NCI-H187 (cell line): ENCODE results near the gene TXNDC2.

ENCODE experiments used
- DNase-seq, 2 experiments: peaks; one replicate each; lab custom pipeline; 2025; lab: John Stamatoyannopoulos, UW

TXNDC2 gene

GRCh38 chr18:9913526-9914333, 28.0 kb downstream of the TXNDC2 start, which contains the start of gene VAPA:
Gene VAPA (plus strand): TSS chr18:9914016. CDS start chr18:9914257, 241 bp downstream.
- peak; percentile 88 to 98 for DNase-seq

- DNase-seq, result no peak
These were observed 28.5 kb downstream of the TXNDC2 start for GRCh38 chr18:9914334-9914583.

DNA sequence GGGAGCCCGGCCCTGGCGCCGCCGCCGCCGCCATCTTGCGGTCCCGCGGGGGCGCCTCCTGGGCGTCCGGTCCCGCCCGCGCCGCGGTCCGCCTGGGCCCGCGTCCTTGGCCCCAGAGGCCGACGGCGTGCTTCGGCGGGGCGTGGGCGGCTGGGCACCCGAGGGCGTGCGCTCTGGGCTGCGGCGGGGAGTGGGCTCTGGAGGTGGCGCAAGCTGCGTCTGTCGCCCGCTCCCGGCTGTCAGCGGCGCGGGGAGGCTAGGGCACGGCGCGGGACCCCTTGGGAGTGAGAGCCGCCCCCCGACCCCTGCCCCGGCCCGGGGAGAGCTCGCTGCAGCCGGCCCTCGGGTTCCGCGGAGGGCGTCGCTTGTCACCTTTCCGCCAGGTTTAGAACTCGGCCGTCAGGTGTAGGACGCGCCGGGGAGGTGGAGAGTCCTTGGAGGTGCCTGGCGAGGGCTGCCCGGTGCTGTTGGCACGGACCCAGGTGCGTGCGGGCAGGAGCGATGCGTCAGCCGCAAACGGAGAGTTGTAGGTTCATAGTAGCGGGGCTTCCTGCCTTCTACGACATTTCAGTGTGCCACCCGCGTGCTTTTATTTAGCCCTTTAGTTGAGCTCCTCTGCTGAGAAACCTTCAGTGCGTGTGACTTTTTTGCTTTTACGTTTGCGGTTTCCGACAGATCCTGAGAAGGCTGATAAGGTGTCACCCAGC, 29.0 kb downstream of the TXNDC2 start:
- no peak for DNase-seq

- DNase-seq, result no peak
These were observed 29.7 kb downstream of the TXNDC2 start for GRCh38 chr18:9915291-9916076.

DNA sequence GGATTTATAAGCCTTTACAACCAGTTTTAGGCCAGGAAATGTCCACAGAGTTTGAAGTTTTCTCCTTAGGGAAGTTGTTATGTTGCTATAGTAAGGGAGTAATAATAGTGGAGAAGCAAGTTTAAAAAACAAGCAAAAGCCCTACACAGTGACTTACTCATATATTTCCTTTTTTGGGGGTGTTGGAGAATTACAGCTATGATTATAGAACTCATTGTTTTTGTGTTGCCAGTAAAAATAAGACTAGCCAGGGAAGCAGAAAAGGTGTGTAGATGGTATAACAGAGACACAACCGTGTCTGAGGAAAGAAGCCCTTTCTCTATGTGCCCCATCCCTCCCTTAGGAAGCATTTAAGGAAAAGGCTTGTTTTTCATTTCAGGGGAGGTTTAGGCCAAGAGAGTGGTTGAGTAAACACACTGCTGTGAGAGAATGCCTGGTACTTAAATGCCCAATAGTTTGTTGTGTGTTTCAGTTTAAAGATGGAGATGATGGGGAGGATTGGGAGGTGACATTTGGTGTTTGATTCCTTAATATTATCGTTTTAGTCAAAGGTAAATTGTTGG, 30.4 kb downstream of the TXNDC2 start:
- DNase-seq, result no peak

DNA sequence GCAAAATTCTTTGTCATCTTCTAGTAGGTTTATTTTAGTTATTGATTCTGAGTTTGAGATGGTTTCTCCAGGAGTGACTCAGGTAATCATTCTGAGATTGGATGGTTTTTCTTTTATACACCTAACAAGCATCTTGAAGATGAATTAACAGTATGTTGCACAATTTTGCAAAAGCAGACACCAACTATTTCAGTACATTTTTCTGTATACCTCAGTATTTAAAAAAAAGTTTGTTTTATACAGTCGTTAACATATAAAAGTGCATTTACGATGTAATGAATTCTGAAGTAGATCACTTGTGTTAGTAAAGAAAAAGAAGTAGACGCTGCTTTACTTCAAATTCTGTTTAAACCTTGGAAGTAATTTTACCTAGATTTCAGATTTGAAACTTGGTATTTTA, 31.0 kb downstream of the TXNDC2 start:
- no peak for DNase-seq

- DNase-seq, result no peak
These were observed 32.4 kb downstream of the TXNDC2 start for GRCh38 chr18:9918016-9918680.

GRCh38 chr18:9919564-9920232, 33.9 kb downstream of the TXNDC2 start:
- no peak for DNase-seq

- DNase-seq, result no peak
These were observed 37.0 kb downstream of the TXNDC2 start for GRCh38 chr18:9922592-9923311.

- DNase-seq, result no peak
These were observed 38.7 kb downstream of the TXNDC2 start for GRCh38 chr18:9924371-9924943.

DNA sequence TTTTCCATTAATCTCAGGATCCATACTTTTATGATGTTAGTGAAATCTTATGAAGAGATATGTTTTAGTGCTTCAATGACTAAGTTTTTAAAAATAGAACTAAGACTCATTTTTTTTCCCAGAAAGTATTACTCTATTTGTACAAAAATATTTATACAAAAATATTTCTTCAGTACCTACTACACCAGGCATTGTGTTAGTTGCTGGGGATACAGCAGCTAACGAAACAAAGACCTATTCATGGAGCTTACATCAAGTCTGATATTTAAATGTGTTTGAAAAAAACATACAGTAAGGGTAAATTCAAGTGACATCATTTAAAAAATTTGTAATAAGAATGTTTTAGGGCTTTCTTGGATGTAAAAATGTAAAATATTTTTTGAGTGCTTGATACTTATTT, 39.6 kb downstream of the TXNDC2 start:
- DNase-seq, result no peak

DNA sequence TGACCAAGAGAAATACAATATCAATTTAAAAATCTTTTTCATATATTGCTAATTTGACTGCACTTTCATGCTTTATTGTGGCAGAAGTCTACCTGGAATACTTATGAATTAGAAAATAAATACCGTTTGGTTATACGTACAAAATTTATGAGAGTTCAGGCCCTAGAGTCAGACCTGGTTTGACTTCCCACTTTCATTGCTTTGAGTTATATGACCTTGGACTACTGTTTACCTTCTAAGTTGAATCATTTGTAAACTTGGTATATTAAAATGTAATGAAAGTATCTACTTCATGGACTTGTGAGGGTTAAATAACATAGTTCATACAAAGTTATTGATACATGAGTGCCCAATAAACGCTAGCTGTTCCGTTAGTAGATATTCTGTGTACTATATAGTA, 40.0 kb downstream of the TXNDC2 start:
- DNase-seq, result no peak

GRCh38 chr18:9926223-9926894, 40.6 kb downstream of the TXNDC2 start:
- DNase-seq, result no peak

DNA sequence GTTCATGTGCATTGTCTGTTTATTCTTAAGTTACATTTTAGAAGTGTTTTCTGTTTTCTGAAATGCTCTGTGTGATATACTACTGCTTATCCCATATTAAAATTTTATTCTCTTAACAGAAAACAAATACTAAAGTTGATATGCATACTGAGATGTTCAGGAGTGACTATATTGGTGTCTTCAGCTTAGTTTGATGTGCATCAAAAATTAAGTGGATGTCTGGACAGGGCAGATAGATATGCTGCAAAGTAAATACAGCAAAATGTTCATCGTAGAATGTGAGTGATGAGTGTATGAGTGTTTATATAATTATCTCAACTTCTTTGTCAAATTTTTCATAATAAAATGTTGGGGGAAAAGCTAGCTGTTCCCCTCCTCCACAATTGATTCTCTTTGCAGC, 41.2 kb downstream of the TXNDC2 start:
- no peak for DNase-seq

- DNase-seq, result no peak
These were observed 41.8 kb downstream of the TXNDC2 start for GRCh38 chr18:9927392-9928063.

DNA sequence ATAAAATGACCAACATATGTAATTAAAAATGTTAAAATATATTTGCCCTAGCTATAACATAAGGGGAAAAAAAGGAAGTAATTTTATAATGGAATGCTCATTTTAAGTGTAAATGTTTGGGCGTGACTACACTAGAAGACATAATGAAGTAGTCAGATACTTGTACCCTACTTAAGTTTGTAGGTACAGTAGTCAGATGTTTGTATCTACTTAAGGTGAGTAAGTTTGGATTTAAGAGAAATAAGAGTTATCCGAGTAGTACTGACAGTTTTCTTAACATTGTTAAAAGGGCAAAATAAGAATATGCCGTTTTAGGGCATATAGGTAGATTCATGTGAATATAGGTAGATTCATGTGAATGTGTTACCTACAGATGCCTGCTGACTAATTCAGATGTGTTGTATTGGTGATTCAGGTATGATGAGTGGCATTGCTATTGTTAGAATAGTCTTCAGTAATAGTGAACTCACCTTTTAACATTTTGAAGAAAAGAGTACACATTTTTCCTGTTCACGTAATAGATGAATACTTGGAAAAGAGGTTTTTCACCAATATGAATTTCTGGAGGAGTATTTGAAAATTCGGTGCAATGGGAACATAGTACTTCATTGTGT, 43.0 kb downstream of the TXNDC2 start:
- DNase-seq, result no peak

DNA sequence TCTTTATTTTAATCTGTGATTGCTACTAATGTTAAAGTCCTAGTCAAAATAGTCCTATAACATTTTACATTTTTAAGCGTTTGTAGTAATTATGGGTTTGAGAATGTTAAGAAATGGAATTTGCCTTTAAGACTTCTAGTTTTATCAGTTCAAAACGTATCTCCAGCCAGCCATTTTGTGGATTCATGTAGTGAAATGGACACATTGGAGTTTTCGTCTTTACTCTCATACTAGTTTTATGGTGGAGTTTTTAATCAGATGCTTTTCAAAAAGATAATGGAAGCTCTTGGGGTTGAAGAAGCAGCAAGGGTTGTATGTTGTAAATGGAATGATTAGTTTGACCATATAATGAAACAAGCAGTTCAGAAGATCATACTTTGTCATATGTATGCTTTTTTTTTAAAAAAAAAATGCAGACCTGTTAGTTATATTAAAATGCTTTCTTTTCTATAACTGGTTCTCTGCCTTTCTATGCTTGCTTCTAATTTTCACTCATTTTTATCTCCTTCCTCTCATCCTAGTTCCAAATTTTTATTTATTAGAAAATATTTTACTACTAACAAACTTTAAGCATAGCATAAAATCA, 44.6 kb downstream of the TXNDC2 start:
- DNase-seq, result no peak

GRCh38 chr18:9931146-9931545, 45.4 kb downstream of the TXNDC2 start:
- no peak for DNase-seq
